Neural cell (in vitro differentiated cells): ENCODE measurements around the gene HMGB1.

Experiments used
- CTCF ChIP-seq: fragments of 450-650 bp; IDR thresholded peaks from 2 replicates; pipeline ENCODE4 v1.5.1; 2014; ENCODE audit warnings: antibody characterized with exemption, mild to moderate bottlenecking, moderate library complexity; ENCODE audit not compliant: poor library complexity, severe bottlenecking
- POLR2AphosphoS5 ChIP-seq: IDR thresholded peaks from 2 replicates; pipeline ENCODE4 v1.6.1; 2012
- SMC3 ChIP-seq: fragments of 450-650 bp; conservative IDR thresholded peaks from 2 replicates; pipeline ENCODE4 v1.6.1; 2014; ENCODE audit warnings: antibody characterized with exemption, mild to moderate bottlenecking, moderate library complexity; ENCODE audit not compliant: poor library complexity

DNA sequence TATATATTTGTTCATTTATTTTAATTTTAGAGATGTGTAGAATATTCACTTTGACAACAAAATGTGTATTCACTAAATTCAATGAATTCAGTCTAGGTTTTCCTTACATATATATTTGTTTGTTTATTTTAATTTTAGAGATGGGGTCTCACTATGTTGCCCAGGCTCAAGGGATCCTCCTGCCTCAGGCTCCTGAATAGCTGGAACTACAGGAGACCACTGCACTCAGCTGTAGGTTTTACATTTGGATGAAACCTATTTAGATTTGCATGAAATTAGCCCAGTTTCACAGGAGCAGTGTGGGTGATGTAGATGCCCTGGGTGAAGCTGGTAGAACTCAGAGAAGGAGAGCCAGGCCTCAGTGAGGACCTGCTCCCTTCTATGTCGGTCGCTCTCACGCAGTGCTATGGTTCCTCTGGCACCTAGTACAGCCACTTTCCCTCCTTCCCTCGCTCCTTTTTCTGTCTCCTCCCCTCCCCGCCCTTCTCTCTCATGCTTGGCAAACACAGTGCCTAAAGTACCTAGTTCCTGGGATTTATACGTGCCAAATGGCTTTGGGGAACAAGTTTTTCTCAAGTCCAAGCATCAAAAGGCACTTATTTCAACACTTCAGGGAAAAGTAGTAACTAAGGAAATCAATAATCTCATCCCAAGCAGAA lies 14.7 kb upstream of the HMGB1 start:
- no peak for TF ChIP-seq CTCF
- no peak for TF ChIP-seq SMC3
- TF ChIP-seq POLR2AphosphoS5, result no peak
